HG03439 (cell line): ENCODE data around the gene SERPINI2.
"Not testable (repeated sequence)": the region's sequence is repeated elsewhere in the genome, so short reads cannot be mapped to it uniquely, and the experiment has no call there.

Source experiments
- ATAC-seq: cut with Tn5 transposase; IDR thresholded peaks from one replicate; pipeline ENCODE4 v1.9.1; 2021; ENCODE audit warnings: mild to moderate bottlenecking, moderate library complexity; ENCODE audit not compliant: unreplicated experiment

SERPINI2 gene

GRCh38 chr3:167451282-167451681, 22.6 kb downstream of the SERPINI2 start:
- ATAC-seq: no peak

DNA sequence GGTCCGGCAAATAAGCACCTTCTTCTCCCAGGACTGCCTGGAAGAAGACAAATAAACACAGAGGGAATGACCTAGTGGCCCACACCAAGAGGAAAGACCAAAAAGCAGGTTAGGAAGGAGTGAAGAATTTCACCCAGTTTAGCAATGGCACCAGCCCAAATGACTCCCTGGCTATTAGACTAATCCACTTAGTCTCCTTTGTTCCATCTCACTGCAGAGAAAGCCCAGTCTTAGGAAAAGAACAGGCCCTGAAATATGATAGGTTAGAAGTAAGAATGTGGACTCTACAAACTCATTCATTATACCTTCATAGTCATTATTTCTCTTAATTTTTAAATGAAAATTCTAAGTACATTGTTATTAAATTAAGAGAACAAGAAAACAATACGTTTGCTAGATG, 23.2 kb downstream of the SERPINI2 start:
- ATAC-seq: no peak

DNA sequence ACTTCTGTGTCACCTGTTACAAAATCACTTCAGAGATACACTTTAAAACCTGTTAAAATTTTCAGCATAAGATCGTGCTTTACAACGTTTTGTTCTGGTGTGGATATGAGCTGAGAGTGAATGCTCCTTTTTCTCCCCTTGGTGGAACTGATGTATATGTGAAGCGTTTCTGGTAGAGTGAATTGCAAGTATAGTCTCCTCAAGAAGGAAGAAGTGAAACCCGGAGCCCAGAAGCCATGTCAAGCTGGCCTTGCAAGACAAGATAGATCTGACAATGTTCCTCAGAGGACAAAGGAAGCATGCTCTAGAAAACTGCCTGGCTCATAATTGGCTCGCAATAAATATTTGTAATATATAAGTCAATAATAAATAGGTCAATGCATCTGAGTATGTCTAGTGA, 23.6 kb downstream of the SERPINI2 start:
- ATAC-seq: no peak

DNA sequence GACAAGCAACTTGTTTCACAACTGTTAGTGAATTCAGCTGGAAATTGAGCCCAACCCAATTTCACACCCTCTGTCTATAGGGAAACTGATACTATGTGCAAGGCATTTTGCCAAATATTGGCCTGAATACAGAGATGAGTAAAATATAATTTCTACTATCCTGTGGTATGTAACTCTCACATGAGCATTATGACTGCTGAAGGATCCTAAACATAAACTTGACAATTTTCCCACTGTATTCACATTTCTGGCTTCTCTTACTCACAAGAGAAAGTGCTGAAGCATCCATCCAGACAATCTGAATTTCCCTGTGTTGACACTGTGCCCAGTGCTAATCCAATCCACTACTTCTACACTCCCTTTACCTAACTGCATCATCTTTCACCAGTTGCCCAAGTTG, 28.4 kb downstream of the SERPINI2 start:
- ATAC-seq: no peak

DNA sequence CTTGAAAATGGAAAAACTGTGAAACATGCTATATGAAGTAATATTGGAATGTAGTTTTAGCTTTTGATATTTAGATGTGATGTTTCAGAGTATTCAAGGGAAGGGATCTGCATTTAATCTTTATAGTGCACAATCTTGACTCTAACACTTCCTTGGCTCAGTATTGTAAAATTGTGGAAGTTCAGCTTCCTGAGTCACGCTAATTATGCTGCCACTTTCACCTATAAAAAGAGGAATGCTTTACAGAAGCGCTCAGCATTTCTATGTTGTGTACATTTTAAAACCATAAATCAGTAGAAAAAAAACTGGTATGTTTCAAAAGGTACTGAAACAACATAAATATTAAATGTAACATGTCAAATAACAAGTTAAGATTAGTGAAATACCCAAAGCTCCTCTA, 32.6 kb downstream of the SERPINI2 start:
- no peak for ATAC-seq

GRCh38 chr3:167437428-167438139, 36.3 kb downstream of the SERPINI2 start:
- no peak for ATAC-seq

DNA sequence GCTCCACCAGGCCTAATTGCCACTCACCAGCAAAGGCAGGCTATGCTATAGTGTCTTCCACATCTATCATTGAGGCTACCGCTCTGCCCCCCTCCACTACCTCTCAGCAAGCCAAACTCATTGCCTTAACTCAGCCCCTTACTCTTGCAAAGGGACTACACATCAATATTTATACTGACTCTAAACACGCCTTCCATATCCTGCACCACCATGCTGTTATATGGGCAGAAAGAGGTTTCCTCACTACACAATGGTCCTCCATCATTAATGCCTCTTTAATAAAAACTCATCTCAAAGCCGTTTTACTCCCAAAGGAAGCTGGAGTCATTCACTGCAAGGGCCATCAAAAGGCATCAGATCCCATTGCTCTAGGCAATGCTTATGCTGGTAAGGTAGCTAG, 46.9 kb downstream of the SERPINI2 start:
- not testable (repeated sequence) for ATAC-seq

GRCh38 chr3:167422396-167422795, 51.4 kb downstream of the SERPINI2 start:
- not testable (repeated sequence) for ATAC-seq

DNA sequence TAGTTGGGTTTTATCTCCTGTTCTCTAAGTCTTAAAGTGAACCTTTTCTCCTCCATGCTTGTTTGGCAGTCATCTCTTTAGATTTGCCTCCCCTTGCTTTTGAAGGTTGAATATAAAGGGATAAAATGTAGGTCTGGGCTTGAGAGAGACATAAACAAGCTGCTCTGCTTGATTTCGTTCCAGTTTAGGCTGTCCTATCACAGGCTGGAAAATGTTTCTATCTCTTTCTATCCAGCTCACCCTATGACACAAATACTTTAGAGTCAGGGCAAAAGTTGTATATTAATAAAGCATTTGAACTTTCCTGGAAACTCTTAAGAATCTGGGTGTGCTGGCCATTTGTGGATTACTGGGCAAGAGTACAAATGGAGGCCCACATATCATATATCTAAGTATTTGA, 64.2 kb downstream of the SERPINI2 start:
- ATAC-seq: no peak

- no peak for ATAC-seq
Observed at GRCh38 chr3:167406876-167407492, 66.9 kb downstream of the SERPINI2 start.

GRCh38 chr3:167397826-167398225, 76.0 kb downstream of the SERPINI2 start:
- no peak for ATAC-seq

GRCh38 chr3:167396075-167396474, 77.8 kb downstream of the SERPINI2 start:
- ATAC-seq: no peak

GRCh38 chr3:167394003-167394402, 79.8 kb downstream of the SERPINI2 start:
- no peak for ATAC-seq
